ENCODE data around the gene ZNF71. TPM values are rescaled to one million over a fixed set of nuclear protein-coding genes. Genes with fewer than 3 reads are reported as not detected.

The ZNF71 gene
- total RNA-seq, 1 donor from 2014 or later, result 15.8 TPM

GRCh38 chr19:56608274-56608964 lies 13.3 kb downstream of the ZNF71 start:
- H3K27me3 Mint-ChIP-seq, result no peaks in the 10 kb centered on the region
- DNase-seq (ENCODE audit: extremely low spot score, unreplicated experiment), result no peak
- H3K9me3 Mint-ChIP-seq, result peaks cover 36% of the 10 kb centered on the region
- H3K4me1 Mint-ChIP-seq (ENCODE audit: unreplicated experiment), result no peaks in the 10 kb centered on the region
- H3K36me3 Mint-ChIP-seq, result peaks cover 67% of the 10 kb centered on the region
- H3K4me3 Mint-ChIP-seq, result no peak overlapping the region
- no peak overlapping the region for H3K27ac Mint-ChIP-seq
- no peak for TF ChIP-seq CTCF (conservative IDR thresholded peaks at IDR 0.05)

DNA sequence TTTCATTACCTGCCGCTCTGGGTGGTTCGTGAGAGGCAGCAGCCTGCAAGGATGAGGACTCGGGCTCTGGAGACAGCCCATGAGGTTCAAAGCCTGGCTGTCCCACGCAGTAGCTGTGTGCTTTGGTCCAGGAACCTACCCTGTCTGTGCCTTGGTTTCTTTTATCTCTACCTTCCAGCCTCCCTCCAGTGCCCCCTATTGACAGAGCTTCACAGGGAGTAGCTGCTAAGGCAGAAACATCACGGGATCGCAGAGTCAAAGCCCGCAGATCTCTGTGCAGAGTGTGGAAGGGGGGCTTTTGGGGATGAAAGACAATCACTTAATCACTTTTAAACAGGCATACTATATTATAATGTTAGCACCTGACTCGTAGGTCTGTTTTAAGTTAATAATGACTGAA lies 16.2 kb downstream of the ZNF71 start:
- Mint-ChIP-seq H3K9me3 (peaks cover 45% of the 10 kb centered on the region), H3K4me3 (no peak overlapping the region), H3K27me3 (no peaks in the 10 kb centered on the region), H3K27ac (no peak overlapping the region), H3K4me1 (ENCODE audit: unreplicated experiment) (no peaks in the 10 kb centered on the region), H3K36me3 (peaks cover 83% of the 10 kb centered on the region)
- no peak for TF ChIP-seq CTCF (conservative IDR thresholded peaks at IDR 0.05)
- no peak for DNase-seq (ENCODE audit: extremely low spot score, unreplicated experiment)

- peaks cover 57% of the 10 kb centered on the region for H3K9me3 Mint-ChIP-seq
- TF ChIP-seq CTCF (conservative IDR thresholded peaks at IDR 0.05), result no peak
- no peak overlapping the region for H3K27ac Mint-ChIP-seq
- no peaks in the 10 kb centered on the region for H3K4me1 Mint-ChIP-seq (ENCODE audit: unreplicated experiment)
- no peak for DNase-seq (ENCODE audit: extremely low spot score, unreplicated experiment)
- H3K4me3 Mint-ChIP-seq, result no peak overlapping the region
- no peaks in the 10 kb centered on the region for H3K27me3 Mint-ChIP-seq
- peaks cover 89% of the 10 kb centered on the region for H3K36me3 Mint-ChIP-seq
These were observed 17.6 kb downstream of the ZNF71 start for GRCh38 chr19:56612737-56613136.

GRCh38 chr19:56613639-56614038 lies 18.5 kb downstream of the ZNF71 start:
- H3K27me3 Mint-ChIP-seq, result no peaks in the 10 kb centered on the region
- no peak for TF ChIP-seq CTCF (conservative IDR thresholded peaks at IDR 0.05)
- no peak overlapping the region for H3K4me3 Mint-ChIP-seq

GRCh38 chr19:56617531-56617930 lies 22.4 kb downstream of the ZNF71 start:
- TF ChIP-seq CTCF (conservative IDR thresholded peaks at IDR 0.05), result no peak
- no peak overlapping the region for H3K27ac Mint-ChIP-seq
- H3K36me3 Mint-ChIP-seq, result peaks cover 83% of the 10 kb centered on the region
- DNase-seq (ENCODE audit: extremely low spot score, unreplicated experiment), result no peak
- no peak overlapping the region for H3K4me3 Mint-ChIP-seq
- peaks cover 42% of the 10 kb centered on the region for H3K9me3 Mint-ChIP-seq
- no peaks in the 10 kb centered on the region for H3K4me1 Mint-ChIP-seq (ENCODE audit: unreplicated experiment)
- no peaks in the 10 kb centered on the region for H3K27me3 Mint-ChIP-seq

More at GRCh38 chr19:56613639-56614038, 18.5 kb downstream of the ZNF71 start:
- DNase-seq (ENCODE audit: extremely low spot score, unreplicated experiment), result no peak
- no peaks in the 10 kb centered on the region for H3K4me1 Mint-ChIP-seq (ENCODE audit: unreplicated experiment)
- peaks cover 53% of the 10 kb centered on the region for H3K9me3 Mint-ChIP-seq
- H3K27ac Mint-ChIP-seq, result no peak overlapping the region
- H3K36me3 Mint-ChIP-seq, result peaks cover 87% of the 10 kb centered on the region

Data from type B pancreatic cell (in vitro differentiated cells).